Urinary bladder (tissue), 4 donors: Measurements from ENCODE around the gene ZNF445. TPM values are rescaled to one million over a fixed set of nuclear protein-coding genes. Genes with fewer than 3 reads are reported as not detected.
A peak's percentile ranks its signal among the peaks of the same experiment; 100 is the strongest.
"Not testable (repeated sequence)": the region's sequence is repeated elsewhere in the genome, so short reads cannot be mapped to it uniquely, and the experiment has no call there.

Experiments
- DNase-seq: peaks from one replicate; pipeline ENCODE4 v3.0.0-alpha.2; 2015; ENCODE audit errors: extremely low spot score
- H3K27ac ChIP-seq: one replicate; pipeline ENCODE4 v1.5.1; 2013; ENCODE audit warnings: low read depth, mild to moderate bottlenecking, moderate library complexity
- H3K36me3 ChIP-seq: one replicate; pipeline ENCODE4 v1.6.1; 2013; ENCODE audit warnings: mild to moderate bottlenecking, moderate library complexity; ENCODE audit not compliant: insufficient read depth
- H3K4me1 ChIP-seq: one replicate; pipeline ENCODE4 v1.6.1; 2013; ENCODE audit warnings: mild to moderate bottlenecking, moderate library complexity; ENCODE audit not compliant: insufficient read depth
- H3K4me3 ChIP-seq: one replicate; pipeline ENCODE4 v1.5.1; 2013; ENCODE audit warnings: low read depth, low read length
- WGBS: extraction: QIAGEN DNeasy Blood & Tissue Kit; methylation state at CpG from one replicate; pipeline ENCODE4 v1.1.7; 2013; 5-methylcytosine and 5-hydroxymethylcytosine counted together
- polyA plus RNA-seq: library from polyadenylated mRNA; stranded (reverse); fragments of 200-250 nt; gene quantifications from one replicate; pipeline ENCODE4 v1.2.3, GENCODE V29; 2013
- total RNA-seq: library from RNA; depleted of rRNA; stranded (reverse); fragments of >200 nt; gene quantifications from one replicate; pipeline ENCODE4 v1.2.3, GENCODE V29; 2014
- donor health status: healthy with polysubstance abuse.
- donor health status: healthy.

Gene ZNF445
- total RNA-seq (20.7 TPM), polyA plus RNA-seq (5.0 TPM)

- H3K27ac ChIP-seq, result no peak within 1 kb of the TSS
- under 1% methylated on average over 69 of the region's 69 CpGs for WGBS
- H3K4me1 ChIP-seq, result no peaks in the 10 kb centered on the region
- no peaks in the 10 kb centered on the region for H3K36me3 ChIP-seq
- peak within 1 kb of the TSS; percentile 84 for H3K4me3 ChIP-seq
- DNase-seq, result no peak
Observed at GRCh38 chr3:44477312-44478030, at the start of gene ZNF445. Gene ZNF445, minus strand, starts transcription at chr3:44477670. Its CDS starts 22,121 bp downstream, at chr3:44455549.

GRCh38 chr3:44525060-44525459, 47.6 kb upstream of the ZNF445 start:
- 84% methylated on average over 5 of the region's 5 CpGs for WGBS
- Histone ChIP-seq H3K4me1 (no peaks in the 10 kb centered on the region), H3K4me3 (no peak overlapping the region), H3K36me3 (no peaks in the 10 kb centered on the region), H3K27ac (no peak overlapping the region)
- no peak for DNase-seq

- WGBS, result 22% methylated on average over 7 of the region's 7 CpGs
Observed at GRCh38 chr3:44522494-44522933, 45.0 kb upstream of the ZNF445 start.

GRCh38 chr3:44521721-44522120, 44.3 kb upstream of the ZNF445 start:
- 88% methylated on average over 3 of the region's 3 CpGs for WGBS
- no peaks in the 10 kb centered on the region for H3K36me3 ChIP-seq
- H3K27ac ChIP-seq, result no peak overlapping the region
- no peak for DNase-seq
- no peaks in the 10 kb centered on the region for H3K4me1 ChIP-seq
- H3K4me3 ChIP-seq, result no peak overlapping the region

More at GRCh38 chr3:44522494-44522933, 45.0 kb upstream of the ZNF445 start:
- no peaks in the 10 kb centered on the region for H3K36me3 ChIP-seq
- no peak for DNase-seq
- no peak overlapping the region for H3K4me3 ChIP-seq
- no peaks in the 10 kb centered on the region for H3K4me1 ChIP-seq
- H3K27ac ChIP-seq, result no peak overlapping the region

GRCh38 chr3:44518782-44519156, 41.3 kb upstream of the ZNF445 start:
- H3K4me3 ChIP-seq, result no peak overlapping the region
- 49% methylated on average over 2 of the region's 2 CpGs for WGBS
- no peak for DNase-seq
- H3K4me1 ChIP-seq, result no peaks in the 10 kb centered on the region
- no peak overlapping the region for H3K27ac ChIP-seq
- no peaks in the 10 kb centered on the region for H3K36me3 ChIP-seq

GRCh38 chr3:44516230-44516629, 38.8 kb upstream of the ZNF445 start:
- H3K27ac ChIP-seq, result no peak overlapping the region
- DNase-seq, result no peak
- H3K36me3 ChIP-seq, result no peaks in the 10 kb centered on the region
- WGBS, result 66% methylated on average over 3 of the region's 3 CpGs
- no peaks in the 10 kb centered on the region for H3K4me1 ChIP-seq
- no peak overlapping the region for H3K4me3 ChIP-seq

GRCh38 chr3:44513513-44513912, 36.0 kb upstream of the ZNF445 start:
- Histone ChIP-seq H3K36me3 (no peaks in the 10 kb centered on the region), H3K27ac (no peak overlapping the region), H3K4me1 (no peaks in the 10 kb centered on the region), H3K4me3 (no peak overlapping the region)
- WGBS, result 36% methylated on average over 3 of the region's 3 CpGs
- no peak for DNase-seq

GRCh38 chr3:44511238-44511566, 33.7 kb upstream of the ZNF445 start:
- peak overlapping the region; percentile 99 for H3K4me3 ChIP-seq
- no peaks in the 10 kb centered on the region for H3K36me3 ChIP-seq
- H3K4me1 ChIP-seq, result no peaks in the 10 kb centered on the region
- H3K27ac ChIP-seq, result no peak overlapping the region
- no peak for DNase-seq
- WGBS, result 25% methylated on average over 4 of the region's 4 CpGs

GRCh38 chr3:44510000-44510368, 32.5 kb upstream of the ZNF445 start:
- Histone ChIP-seq H3K4me1 (no peaks in the 10 kb centered on the region), H3K4me3 (peak overlapping the region; percentile 99), H3K36me3 (no peaks in the 10 kb centered on the region), H3K27ac (peak overlapping the region; percentile 84)
- 0% methylated on average over 6 of the region's 6 CpGs for WGBS
- no peak for DNase-seq

GRCh38 chr3:44509393-44509921, 32.0 kb upstream of the ZNF445 start:
- Histone ChIP-seq H3K4me3 (peak overlapping the region; percentile 99), H3K27ac (no peak overlapping the region), H3K36me3 (no peaks in the 10 kb centered on the region), H3K4me1 (no peaks in the 10 kb centered on the region)
- 62% methylated on average over 2 of the region's 2 CpGs for WGBS
- DNase-seq, result no peak

- 83% methylated on average over 5 of the region's 5 CpGs for WGBS
- Histone ChIP-seq H3K4me3 (no peak overlapping the region), H3K36me3 (no peaks in the 10 kb centered on the region), H3K27ac (no peak overlapping the region), H3K4me1 (no peaks in the 10 kb centered on the region)
- no peak for DNase-seq
Observed at GRCh38 chr3:44506961-44507360, 29.5 kb upstream of the ZNF445 start.

GRCh38 chr3:44506556-44506955, 29.1 kb upstream of the ZNF445 start:
- H3K4me1 ChIP-seq, result no peaks in the 10 kb centered on the region
- no peaks in the 10 kb centered on the region for H3K36me3 ChIP-seq
- 80% methylated on average over 3 of the region's 3 CpGs for WGBS
- H3K4me3 ChIP-seq, result no peak overlapping the region
- H3K27ac ChIP-seq, result no peak overlapping the region
- DNase-seq, result no peak

GRCh38 chr3:44504566-44504965, 27.1 kb upstream of the ZNF445 start:
- no peaks in the 10 kb centered on the region for H3K4me1 ChIP-seq
- H3K27ac ChIP-seq, result no peak overlapping the region
- no peak for DNase-seq
- 97% methylated on average over 1 of the region's 1 CpG for WGBS
- no peak overlapping the region for H3K4me3 ChIP-seq
- H3K36me3 ChIP-seq, result peaks cover 6% of the 10 kb centered on the region

- WGBS, result 100% methylated on average over 2 of the region's 2 CpGs
- not testable (repeated sequence) for H3K4me1 ChIP-seq, DNase-seq, H3K36me3 ChIP-seq, H3K27ac ChIP-seq, H3K4me3 ChIP-seq
Observed at GRCh38 chr3:44503178-44503577, 25.7 kb upstream of the ZNF445 start.
